Mucosa of stomach (tissue), 1 donor: Measurements from ENCODE around the gene ZNF611.
"Not testable (repeated sequence)": the region's sequence is repeated elsewhere in the genome, so short reads cannot be mapped to it uniquely, and the experiment has no call there.

Source experiments
- H3K27me3 ChIP-seq: one replicate; pipeline ENCODE4 v1.7.0; 2013; ENCODE audit warnings: mild to moderate bottlenecking, low read length; ENCODE audit not compliant: control insufficient read depth, insufficient read depth
- H3K36me3 ChIP-seq: one replicate; pipeline ENCODE4 v1.7.0; 2013; ENCODE audit warnings: low read length; ENCODE audit not compliant: control insufficient read depth, insufficient read depth
- H3K4me1 ChIP-seq: one replicate; pipeline ENCODE4 v1.7.0; 2013; ENCODE audit warnings: mild to moderate bottlenecking, low read length; ENCODE audit not compliant: control insufficient read depth, insufficient read depth
- H3K4me3 ChIP-seq: one replicate; pipeline ENCODE4 v1.7.0; 2013; ENCODE audit warnings: low read length
- H3K9ac ChIP-seq: one replicate; pipeline ENCODE4 v1.7.0; 2013; ENCODE audit warnings: mild to moderate bottlenecking, low read length, moderate library complexity
- H3K9me3 ChIP-seq: one replicate; pipeline ENCODE4 v1.7.0; 2013; ENCODE audit warnings: mild to moderate bottlenecking, low read length, moderate library complexity; ENCODE audit not compliant: control insufficient read depth
- donor health status: Pancreatic carcinoma.

The ZNF611 gene

DNA sequence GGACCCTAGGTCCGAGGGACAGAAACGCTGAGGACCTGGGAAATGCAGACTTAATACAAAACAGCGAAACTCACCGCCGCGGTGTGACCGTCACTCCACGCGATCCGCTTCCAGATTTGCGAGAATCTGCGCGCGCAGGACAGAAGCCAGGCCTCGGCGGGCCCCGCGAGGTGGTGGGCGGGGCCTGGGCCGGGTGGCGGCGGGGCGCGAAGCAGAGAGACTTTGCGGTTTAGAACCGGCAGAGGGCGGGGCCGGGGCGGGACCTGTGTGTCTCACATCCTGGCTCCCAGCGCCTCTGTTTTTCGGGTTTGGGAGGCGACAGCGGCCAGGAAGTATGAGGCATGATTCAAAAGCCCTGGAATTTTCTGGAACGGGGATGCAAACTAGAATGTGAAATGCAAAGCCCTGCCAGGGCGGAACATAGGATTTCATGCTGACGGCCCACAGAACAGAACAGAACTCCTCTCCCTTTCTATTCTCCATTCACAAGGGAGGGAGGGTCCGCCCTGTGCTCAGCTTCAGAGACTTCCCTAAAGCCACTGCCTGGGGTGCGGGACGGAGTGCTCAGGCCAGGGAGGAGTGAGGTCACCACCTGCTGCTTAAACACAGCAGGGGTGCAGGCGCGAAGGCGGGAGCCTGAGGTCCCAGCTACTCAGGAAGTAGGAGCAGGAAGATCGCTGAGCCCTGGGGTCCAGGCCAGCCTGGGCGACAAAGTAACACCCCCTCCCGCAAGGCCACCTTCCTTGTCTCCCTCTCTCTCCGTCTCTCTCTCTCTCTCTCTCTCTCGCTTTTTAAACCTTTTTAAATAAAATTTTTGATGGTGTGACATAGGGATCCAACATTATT, 44.3 kb downstream of the ZNF611 start:
- Histone ChIP-seq H3K9me3 (no peaks in the 10 kb centered on the region), H3K36me3 (no peaks in the 10 kb centered on the region), H3K4me3 (peak overlapping the region; percentile 61), H3K27me3 (no peaks in the 10 kb centered on the region), H3K9ac (peak overlapping the region; percentile 72), H3K4me1 (no peaks in the 10 kb centered on the region)

GRCh38 chr19:52689843-52690368, 44.9 kb downstream of the ZNF611 start:
- H3K4me1 ChIP-seq, result no peaks in the 10 kb centered on the region
- peak overlapping the region; percentile 72 for H3K9ac ChIP-seq
- no peaks in the 10 kb centered on the region for H3K36me3 ChIP-seq
- no peaks in the 10 kb centered on the region for H3K9me3 ChIP-seq
- H3K27me3 ChIP-seq, result no peaks in the 10 kb centered on the region
- peak overlapping the region; percentile 61 for H3K4me3 ChIP-seq

DNA sequence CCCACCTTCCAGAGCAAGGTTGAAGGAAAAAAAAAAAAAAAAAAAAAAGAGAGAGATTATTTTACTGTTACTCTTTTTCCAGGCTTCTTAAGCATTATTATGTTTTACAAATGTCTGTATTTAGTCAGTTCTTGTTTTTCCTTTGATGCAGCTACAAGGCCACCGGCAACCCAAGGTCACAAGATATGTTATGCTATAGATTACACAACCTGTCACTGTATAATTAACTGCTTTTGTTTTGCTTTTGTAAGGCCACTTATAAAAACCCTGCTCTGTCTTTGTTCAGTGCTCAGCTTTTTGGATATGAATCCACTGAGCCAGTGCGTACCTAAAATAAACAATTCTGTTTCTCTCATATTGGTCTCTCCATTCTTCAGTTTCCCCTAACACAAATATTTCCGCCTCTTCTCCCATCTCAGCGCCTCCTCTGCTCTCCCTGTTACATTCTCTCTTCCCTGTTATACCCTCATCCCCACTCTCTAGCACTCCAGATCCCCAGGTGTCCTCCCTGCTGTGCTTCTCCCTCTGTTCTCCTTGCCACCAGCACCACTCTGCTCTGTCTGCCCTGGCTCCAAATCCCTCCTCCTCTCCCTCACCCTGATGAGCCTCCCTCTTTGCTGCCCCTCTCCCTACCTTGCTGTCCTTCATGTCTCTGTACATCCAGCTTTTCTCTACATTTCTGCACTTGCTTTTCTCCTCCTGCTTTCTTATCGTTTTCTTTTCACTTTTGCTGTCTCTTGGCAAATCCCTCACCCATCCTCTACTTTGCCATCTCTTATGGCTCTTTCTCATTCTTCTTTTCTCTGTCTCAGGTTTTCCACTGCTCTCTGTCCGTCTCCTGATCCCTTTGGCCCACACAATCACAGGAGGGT, 45.7 kb downstream of the ZNF611 start:
- Histone ChIP-seq H3K4me3 (peak overlapping the region; percentile 61), H3K9ac (peak overlapping the region; percentile 72)
- not testable (repeated sequence) for H3K9me3 ChIP-seq, H3K36me3 ChIP-seq, H3K4me1 ChIP-seq, H3K27me3 ChIP-seq

- Histone ChIP-seq H3K4me3 (no peak overlapping the region), H3K9ac (no peak overlapping the region), H3K4me1 (no peaks in the 10 kb centered on the region), H3K36me3 (no peaks in the 10 kb centered on the region), H3K27me3 (no peaks in the 10 kb centered on the region), H3K9me3 (no peaks in the 10 kb centered on the region)
Observed at GRCh38 chr19:52688335-52688734, 46.5 kb downstream of the ZNF611 start.

DNA sequence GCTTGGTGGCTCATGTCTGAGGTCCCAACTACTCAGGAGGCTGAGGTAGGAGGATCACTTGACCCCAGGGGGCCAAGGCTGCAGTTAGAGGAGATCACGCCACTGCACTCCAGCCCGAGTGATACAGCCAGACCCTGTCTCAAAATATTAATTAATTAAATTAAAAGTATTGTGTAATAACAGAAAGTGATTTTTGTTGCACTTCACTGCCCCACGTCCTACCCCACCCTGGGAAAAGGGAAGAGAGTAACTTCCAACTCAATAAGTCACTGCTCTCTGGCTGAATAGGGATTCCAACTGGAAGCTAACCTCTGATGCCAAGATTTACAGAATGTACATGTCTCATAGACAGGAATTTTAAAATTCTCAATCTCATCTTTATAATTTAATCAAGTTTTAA, 47.2 kb downstream of the ZNF611 start:
- Histone ChIP-seq H3K9me3 (no peaks in the 10 kb centered on the region), H3K4me3 (no peak overlapping the region), H3K36me3 (no peaks in the 10 kb centered on the region), H3K9ac (no peak overlapping the region), H3K4me1 (no peaks in the 10 kb centered on the region), H3K27me3 (no peaks in the 10 kb centered on the region)

GRCh38 chr19:52685811-52686210, 49.0 kb downstream of the ZNF611 start:
- H3K27me3 ChIP-seq, result no peaks in the 10 kb centered on the region
- H3K9ac ChIP-seq, result no peak overlapping the region
- H3K9me3 ChIP-seq, result no peaks in the 10 kb centered on the region
- H3K4me3 ChIP-seq, result no peak overlapping the region
- H3K36me3 ChIP-seq, result no peaks in the 10 kb centered on the region
- H3K4me1 ChIP-seq, result no peaks in the 10 kb centered on the region

DNA sequence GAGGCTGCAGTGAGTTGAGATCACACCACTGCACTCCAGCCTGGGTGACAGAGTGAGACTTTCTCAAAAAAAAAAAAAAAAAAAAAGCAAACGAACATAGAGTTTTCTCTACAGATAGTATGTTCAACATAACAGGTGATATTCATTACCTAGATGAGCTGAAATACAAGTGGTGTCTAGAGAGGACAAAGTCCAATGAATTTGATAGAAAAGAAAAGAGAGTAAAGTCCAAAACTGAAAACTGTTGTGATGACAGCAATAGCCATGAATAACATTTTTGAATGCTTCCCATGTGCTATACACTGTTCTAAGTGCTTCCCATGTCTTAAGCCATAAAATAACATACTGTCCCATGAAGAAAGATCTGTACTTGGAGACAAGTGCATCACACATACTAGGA, 53.6 kb downstream of the ZNF611 start:
- not testable (repeated sequence) for H3K27me3 ChIP-seq, H3K36me3 ChIP-seq, H3K4me3 ChIP-seq, H3K9ac ChIP-seq, H3K4me1 ChIP-seq, H3K9me3 ChIP-seq

GRCh38 chr19:52679598-52679997, 55.2 kb downstream of the ZNF611 start:
- Histone ChIP-seq H3K36me3 (no peaks in the 10 kb centered on the region), H3K9ac (no peak overlapping the region), H3K4me3 (no peak overlapping the region), H3K27me3 (no peaks in the 10 kb centered on the region), H3K9me3 (no peaks in the 10 kb centered on the region), H3K4me1 (no peaks in the 10 kb centered on the region)

DNA sequence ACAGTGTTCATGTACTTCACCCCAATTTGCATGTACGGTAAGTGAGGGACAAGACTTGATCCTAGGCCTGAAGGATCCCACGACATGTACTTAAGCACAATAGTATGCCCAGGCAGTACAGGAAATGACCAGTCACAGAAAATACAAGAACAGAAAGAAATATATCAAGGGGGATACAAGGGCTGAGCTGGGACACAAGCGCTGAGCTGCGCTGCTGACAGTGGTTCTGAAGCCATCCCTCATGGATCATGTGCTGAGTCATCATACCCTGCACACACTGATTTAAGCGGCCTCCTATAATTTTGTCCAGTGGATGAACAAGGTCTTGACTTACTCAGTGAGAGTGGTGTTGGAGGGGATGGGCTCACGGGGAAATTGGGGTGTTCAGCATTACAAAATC, 59.6 kb downstream of the ZNF611 start:
- not testable (repeated sequence) for H3K36me3 ChIP-seq, H3K9me3 ChIP-seq, H3K9ac ChIP-seq, H3K4me1 ChIP-seq, H3K27me3 ChIP-seq, H3K4me3 ChIP-seq

DNA sequence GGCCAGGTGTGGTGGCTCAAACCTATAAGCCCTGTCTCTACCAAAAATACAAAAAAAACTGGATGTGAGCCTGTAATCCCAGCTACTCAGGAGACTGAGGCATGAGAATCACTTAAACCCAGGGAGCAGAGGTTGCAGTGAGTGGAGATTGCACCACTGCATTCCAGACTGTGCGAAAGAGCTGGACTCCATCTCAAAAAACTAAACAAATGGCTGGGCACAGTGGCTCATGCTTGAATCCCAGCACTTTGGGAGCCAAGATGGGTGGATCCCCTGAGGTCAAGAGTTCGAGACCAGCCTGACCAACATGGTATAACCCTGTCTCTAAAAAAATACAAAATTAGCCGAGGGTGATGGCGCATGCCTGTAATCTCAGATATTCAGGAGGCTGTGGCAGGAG, 61.8 kb downstream of the ZNF611 start:
- H3K27me3 ChIP-seq, result no peaks in the 10 kb centered on the region
- no peak overlapping the region for H3K9ac ChIP-seq
- H3K36me3 ChIP-seq, result no peaks in the 10 kb centered on the region
- no peaks in the 10 kb centered on the region for H3K4me1 ChIP-seq
- no peak overlapping the region for H3K4me3 ChIP-seq
- no peaks in the 10 kb centered on the region for H3K9me3 ChIP-seq

DNA sequence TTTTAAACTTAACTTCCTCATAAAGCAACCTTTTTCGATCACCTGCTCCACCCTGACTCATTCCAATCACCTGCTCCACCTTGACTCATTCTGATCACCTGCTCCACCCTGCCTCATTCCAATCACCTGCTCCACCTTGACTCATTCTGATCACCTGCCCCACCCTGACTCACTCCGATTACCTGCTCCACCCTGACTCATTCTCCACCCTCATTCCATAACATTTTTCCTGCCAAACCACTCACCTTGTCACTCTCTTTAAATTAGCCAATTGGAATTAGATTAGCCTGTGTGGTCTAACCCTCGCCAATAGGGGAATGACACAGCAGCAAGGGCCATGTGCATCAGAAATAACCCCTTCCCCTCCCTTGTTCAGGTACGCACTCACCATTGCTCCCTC, 64.8 kb downstream of the ZNF611 start:
- Histone ChIP-seq H3K4me3 (no peak overlapping the region), H3K36me3 (no peaks in the 10 kb centered on the region), H3K4me1 (peaks cover 2% of the 10 kb centered on the region), H3K9ac (no peak overlapping the region), H3K27me3 (no peaks in the 10 kb centered on the region), H3K9me3 (no peaks in the 10 kb centered on the region)

- no peaks in the 10 kb centered on the region for H3K9me3 ChIP-seq
- H3K9ac ChIP-seq, result no peak overlapping the region
- no peaks in the 10 kb centered on the region for H3K36me3 ChIP-seq
- no peaks in the 10 kb centered on the region for H3K27me3 ChIP-seq
- peaks cover 7% of the 10 kb centered on the region for H3K4me1 ChIP-seq
- H3K4me3 ChIP-seq, result no peak overlapping the region
Observed at GRCh38 chr19:52669586-52669985, 65.3 kb downstream of the ZNF611 start.
